Left kidney (tissue), 8 donors: ENCODE results near the gene TRPM8. TPM values are rescaled to one million over a fixed set of nuclear protein-coding genes. Genes with fewer than 3 reads are reported as not detected.
"Not testable (repeated sequence)": the region's sequence is repeated elsewhere in the genome, so short reads cannot be mapped to it uniquely, and the experiment has no call there.

ENCODE experiments used
- DNase-seq: peaks from one replicate; pipeline ENCODE4 v3.0.0-alpha.2; 2013
- long read RNA-seq, 8 donors: transcript quantifications; one replicate each; lab custom pipeline, GENCODE V29; 2026
- polyA plus RNA-seq: library from polyadenylated mRNA; unstranded; fragments of 120-200 nt; gene quantifications from one replicate; pipeline ENCODE4 v1.2.1, GENCODE V29; 2013; ENCODE audit not compliant: insufficient read length

TRPM8 gene
- polyA plus RNA-seq, result 0.33 TPM
- long read RNA-seq, donor 1, partial matches to known transcripts, result 7 of 7 reads
- long read RNA-seq, donor 1, other reads (novel, unspliced or antisense), result 0 of 7 reads
- long read RNA-seq, donor 2, result 0 reads
- long read RNA-seq, donor 3, result 0 reads
- long read RNA-seq, donor 4, result 0 reads
- long read RNA-seq, donor 5, result 0 reads
- long read RNA-seq, donor 6, result 0 reads
- long read RNA-seq, donor 7, result 0 reads
- long read RNA-seq, donor 8, result 0 reads

- DNase-seq, result no peak
These were observed at the start of gene TRPM8 for GRCh38 chr2:233917116-233917515. TSS of gene TRPM8 (plus strand) at chr2:233917373. CDS start at chr2:233926538, 9,165 bp downstream.

- DNase-seq, result peak; percentile 38
These were observed 49.1 kb upstream of the TRPM8 start, which contains the start of gene MSL3B for GRCh38 chr2:233867993-233868532. TSS of gene MSL3B (minus strand) at chr2:233868386.

- no peak for DNase-seq
These were observed 45.7 kb upstream of the TRPM8 start for GRCh38 chr2:233871432-233871831.

DNA sequence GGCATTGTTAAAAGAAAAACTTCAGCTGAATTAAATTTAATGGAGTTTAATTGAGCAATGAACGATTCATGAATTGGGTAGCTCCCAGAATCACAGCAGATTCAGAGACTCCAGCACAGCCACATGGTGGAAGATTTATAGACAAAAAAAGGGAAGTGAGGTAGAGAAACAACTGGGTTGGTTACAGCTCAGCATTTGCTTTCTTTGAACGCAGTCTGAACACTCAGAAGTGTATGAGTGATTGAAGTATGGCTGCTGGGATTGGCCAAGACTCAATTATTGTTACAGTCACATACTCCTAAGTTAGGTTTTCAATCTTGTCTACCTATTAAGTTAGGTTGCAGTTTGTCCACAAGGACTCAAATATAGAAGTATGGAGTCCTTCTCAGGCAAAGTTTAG lies 45.0 kb upstream of the TRPM8 start:
- DNase-seq, result not testable (repeated sequence)

- no peak for DNase-seq
These were observed 34.8 kb upstream of the TRPM8 start for GRCh38 chr2:233882353-233882752.

GRCh38 chr2:233892793-233893192 lies 24.4 kb upstream of the TRPM8 start:
- no peak for DNase-seq

GRCh38 chr2:233896253-233896652 lies 20.9 kb upstream of the TRPM8 start:
- not testable (repeated sequence) for DNase-seq

- DNase-seq, result no peak
These were observed 15.8 kb upstream of the TRPM8 start for GRCh38 chr2:233901367-233901766.

DNA sequence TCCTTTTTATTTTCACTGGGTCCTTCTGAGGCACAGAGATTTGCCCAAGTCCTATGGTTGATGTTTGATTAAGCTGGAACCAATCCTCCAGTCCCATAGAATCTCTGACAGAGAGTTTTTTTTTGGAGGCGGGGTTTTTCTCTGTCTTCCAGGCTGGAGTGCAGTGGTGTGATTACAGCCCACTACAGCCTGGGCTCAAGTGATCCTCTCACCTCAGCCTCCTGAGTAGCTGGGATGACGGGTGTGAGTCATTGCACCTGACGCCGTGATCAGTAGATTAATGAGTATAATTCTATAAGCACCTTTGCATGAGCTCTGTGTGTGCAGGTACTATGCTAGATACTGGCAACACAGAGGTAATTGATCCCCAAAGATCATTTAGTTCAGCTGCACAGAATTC lies 15.3 kb upstream of the TRPM8 start:
- DNase-seq, result no peak

DNA sequence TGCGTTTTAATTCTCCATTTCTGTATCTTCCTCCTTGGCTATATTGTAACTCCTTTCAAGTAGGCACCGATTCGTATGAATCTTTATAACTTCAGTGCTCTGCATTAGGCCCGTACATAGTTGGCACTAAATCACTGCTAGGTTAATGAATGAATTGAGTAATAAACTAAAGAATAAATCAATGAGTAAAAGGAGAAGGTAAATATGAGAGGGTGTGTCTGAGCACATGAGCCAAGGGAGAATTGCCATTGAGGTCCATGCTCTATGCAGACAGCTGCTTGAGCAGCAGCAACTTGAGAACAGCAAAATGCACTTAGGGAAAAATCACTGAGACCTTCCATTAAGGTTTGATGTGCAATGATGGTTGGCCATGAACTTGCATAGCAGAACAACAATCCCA lies 11.2 kb upstream of the TRPM8 start:
- no peak for DNase-seq

DNA sequence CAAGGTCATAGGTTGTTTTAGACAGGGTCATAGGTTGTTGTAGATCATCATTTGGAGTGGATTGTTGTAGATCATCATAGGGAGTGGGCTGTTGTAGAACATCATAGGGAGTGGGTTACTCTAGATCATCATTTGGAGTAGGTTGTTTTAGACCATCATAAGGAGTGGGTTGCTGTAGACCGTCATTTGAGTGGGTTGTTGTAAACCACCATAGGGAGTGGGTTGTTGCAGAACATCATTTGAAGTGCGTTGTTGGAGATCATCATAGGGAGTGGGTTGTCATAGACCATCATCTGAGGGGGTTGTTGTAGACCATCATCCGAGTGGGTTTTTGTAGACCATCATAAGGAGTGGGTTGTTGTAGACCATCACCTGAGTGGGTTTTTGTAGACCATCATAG lies 9.5 kb upstream of the TRPM8 start:
- DNase-seq, result no peak

DNA sequence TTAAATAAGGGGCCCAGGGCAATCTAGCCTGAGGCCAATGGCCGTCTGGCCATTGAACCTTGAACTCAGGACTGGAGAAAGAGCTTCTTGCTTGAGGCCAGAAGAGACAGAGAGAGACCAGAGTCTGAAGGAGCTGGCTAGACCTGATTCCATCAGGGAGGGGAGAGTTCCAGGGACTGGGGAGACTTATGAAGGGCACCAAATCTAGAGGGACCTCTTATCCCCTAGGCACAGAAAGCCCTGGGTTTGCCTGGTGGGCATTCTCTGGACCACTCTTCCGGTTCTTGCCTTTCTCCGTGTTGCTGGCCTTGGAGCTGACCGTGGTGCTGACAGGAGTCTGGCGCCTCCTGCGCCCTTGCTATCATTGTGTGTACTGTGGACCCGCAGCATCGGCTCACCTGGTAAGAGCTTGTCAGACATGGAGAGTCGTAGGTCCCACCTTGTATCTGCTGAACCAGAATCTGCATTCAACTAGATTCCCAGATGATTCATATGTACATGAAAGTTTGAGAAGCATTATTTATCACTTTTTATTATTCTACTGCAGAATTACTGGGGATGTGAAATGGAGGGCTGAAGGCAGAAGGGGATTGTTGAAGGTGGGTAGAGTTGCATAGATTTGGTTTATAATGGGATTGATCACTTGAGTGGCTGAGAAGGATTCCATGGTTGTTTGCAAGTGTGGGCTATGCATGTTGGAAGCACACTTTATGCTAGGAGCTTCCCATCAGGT lies 4.3 kb upstream of the TRPM8 start:
- peak; percentile 67 for DNase-seq

- DNase-seq, result no peak
These were observed 2.0 kb upstream of the TRPM8 start for GRCh38 chr2:233915128-233915527.

DNA sequence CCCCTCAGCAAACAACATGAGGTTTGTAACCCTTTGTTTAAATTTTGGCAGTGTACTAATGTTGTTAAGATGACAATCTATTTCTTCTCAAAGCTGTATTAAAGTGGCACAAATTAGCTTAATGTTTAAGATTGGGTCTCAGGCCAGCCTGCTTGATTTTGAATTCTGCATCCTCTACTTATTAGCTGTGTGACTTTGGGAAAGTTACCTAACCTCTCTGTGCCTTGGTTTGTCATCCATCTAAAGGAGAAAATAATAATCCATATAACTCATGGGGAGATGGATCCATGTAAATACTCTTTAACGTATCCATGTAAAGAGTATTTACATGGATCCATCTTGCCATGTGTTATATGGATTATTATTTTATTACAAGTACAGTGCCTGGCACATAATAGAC lies 2.1 kb downstream of the TRPM8 start:
- no peak for DNase-seq

GRCh38 chr2:233919938-233920337 lies 2.8 kb downstream of the TRPM8 start:
- DNase-seq, result no peak

GRCh38 chr2:233922471-233922870 lies 5.3 kb downstream of the TRPM8 start:
- DNase-seq, result no peak

DNA sequence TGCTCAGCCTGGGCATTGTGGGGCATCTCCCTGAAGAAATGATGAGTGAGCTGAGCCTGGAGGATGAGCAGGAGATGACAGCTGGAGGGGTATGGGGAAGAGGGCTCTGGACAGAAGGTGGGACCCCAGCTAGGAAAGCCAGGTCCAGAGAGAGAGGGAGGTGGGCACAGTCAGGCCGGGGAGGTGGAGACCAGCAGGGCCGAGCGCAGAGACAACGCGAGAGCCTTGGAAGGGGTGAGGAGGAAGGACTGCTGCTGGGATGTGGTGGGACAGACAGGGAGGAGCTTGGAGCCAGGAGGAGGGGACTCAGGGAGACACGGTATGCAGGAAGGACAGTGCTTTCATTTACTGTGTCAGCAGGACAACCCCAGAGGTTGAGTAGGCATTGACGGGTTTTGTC lies 8.2 kb downstream of the TRPM8 start:
- DNase-seq, result no peak

GRCh38 chr2:233926806-233927205 lies 9.6 kb downstream of the TRPM8 start:
- no peak for DNase-seq

DNA sequence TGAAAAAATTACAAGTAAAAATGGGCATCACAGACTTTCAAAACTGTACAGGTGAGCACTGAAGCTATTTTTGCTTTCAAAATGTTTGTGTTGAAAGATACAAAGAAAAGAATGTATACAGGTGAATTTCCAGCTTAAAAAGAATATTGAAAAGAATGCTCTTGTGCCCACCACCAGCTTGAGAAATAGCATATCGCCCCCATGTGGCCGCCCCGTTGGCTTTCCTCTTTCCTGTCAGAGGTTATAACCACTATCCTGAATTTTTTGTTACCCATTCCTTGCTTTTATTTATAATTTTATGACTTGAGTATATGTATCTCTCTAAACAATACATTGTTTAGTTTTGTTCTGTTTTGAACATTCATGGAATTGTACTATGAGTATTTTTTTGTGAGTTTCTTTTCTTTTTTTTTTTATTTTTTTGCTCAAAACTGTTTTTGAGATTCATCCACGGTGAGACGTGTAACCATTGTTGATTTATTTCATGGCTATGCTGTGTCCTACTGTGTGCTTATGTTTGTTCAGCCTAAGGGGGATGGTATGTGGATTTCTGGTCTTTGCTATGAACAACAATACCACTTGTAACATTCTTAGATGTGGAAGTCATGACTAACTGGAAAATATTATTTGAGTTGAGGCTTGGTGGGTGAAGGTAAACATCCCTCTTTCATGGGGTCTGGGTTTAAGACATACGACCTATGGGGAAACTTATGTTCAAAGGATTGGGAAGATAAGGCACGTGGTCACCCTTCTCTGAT lies 11.6 kb downstream of the TRPM8 start:
- DNase-seq, result no peak

DNA sequence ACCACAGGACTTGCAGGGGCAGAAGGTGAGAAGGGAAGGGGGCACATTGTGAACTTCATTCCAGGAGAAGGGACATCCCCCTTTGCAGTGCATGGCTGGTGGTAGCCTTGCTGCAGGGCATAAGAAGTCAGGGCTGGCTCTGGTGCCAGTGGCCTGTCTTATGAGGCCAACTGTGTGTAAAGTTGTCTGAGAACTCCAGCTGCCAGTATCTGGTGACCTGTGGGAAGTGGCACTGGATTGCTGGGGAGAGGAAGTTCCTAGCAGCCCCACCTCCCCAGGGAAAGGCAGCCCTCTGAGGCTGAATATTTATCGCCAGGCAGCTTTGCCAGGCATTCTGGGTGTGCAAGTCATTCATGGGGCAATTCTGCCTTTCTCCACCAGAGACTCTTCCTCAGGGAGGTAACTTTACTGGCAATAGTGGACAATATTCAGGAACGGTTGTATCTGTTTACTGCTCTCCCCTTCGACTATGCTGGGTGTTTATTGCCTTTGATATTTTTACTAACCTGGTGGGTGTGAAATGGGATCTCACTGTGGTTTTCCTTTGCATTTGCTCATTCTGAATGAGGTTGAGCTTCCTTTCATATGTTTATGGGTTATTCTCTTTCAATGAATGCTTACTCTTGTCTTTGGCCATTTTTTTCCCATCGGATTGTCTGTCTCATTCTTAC lies 12.3 kb downstream of the TRPM8 start:
- DNase-seq, result no peak

DNA sequence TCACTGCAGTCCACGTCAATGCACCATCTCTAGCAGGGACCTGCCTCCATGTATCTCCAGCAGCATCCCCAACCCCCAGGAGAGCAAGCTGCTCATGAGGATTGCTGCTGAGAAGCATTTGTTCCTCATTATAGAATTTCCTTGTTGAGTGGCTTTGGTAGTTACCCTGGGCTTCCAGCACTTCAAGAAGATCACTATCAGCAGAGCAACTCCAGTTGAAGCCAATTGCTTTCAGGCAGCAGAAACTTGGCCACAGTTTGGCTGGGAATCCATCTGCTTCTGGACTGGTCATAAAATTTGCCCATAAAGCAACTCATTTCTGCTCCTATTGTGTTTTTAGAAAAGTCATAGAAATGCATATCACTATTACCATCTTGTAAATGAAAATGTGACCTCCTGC lies 17.4 kb downstream of the TRPM8 start:
- no peak for DNase-seq

- no peak for DNase-seq
These were observed 18.3 kb downstream of the TRPM8 start for GRCh38 chr2:233935426-233935825.
